Astrocyte (in vitro differentiated cells and primary cell): ENCODE data around the gene WDPCP. TPM values are rescaled to one million over a fixed set of nuclear protein-coding genes. Genes with fewer than 3 reads are reported as not detected.

Experiments used
- DNase-seq: peaks from one replicate; pipeline ENCODE4 v3.0.0-alpha.2; 2010; ENCODE audit warnings: low read depth
- FAIRE-seq: peaks from 2 replicates; lab custom pipeline; 2011; peaks lifted over from hg19 to GRCh38; lab: Jason Lieb, UNC
- H2AFZ ChIP-seq: 2 replicates; pipeline ENCODE4 v1.6.0; 2012; ENCODE audit warnings: low read depth, low read length, inconsistent platforms
- H3K27ac ChIP-seq: 2 replicates; pipeline ENCODE4 v1.5.1; 2011; ENCODE audit warnings: low read depth, low read length, inconsistent platforms
- H3K27me3 ChIP-seq: 2 replicates; pipeline ENCODE4 v1.6.0; 2011; ENCODE audit warnings: low read length, inconsistent platforms; ENCODE audit not compliant: insufficient read depth
- H3K36me3 ChIP-seq: 2 replicates; pipeline ENCODE4 v1.5.1; 2011; ENCODE audit warnings: low read length, inconsistent platforms; ENCODE audit not compliant: insufficient read depth
- H3K4me1 ChIP-seq: 2 replicates; pipeline ENCODE4 v1.5.1; 2011; ENCODE audit warnings: low read length, inconsistent platforms; ENCODE audit not compliant: insufficient read depth
- H3K4me2 ChIP-seq: 2 replicates; pipeline ENCODE4 v1.6.0; 2012; ENCODE audit warnings: low read length, inconsistent platforms
- H3K4me3 ChIP-seq: 2 replicates; pipeline ENCODE4 v1.5.1; 2011; ENCODE audit warnings: low read depth, mild to moderate bottlenecking, low read length, inconsistent platforms; ENCODE audit not compliant: insufficient read depth
- H3K79me2 ChIP-seq: 2 replicates; pipeline ENCODE4 v1.6.0; 2012; ENCODE audit warnings: mild to moderate bottlenecking, low read length, inconsistent platforms; ENCODE audit not compliant: insufficient read depth
- H3K9ac ChIP-seq: 2 replicates; pipeline ENCODE4 v1.6.0; 2012; ENCODE audit warnings: mild to moderate bottlenecking, low read length, inconsistent platforms
- H3K9me3 ChIP-seq: 2 replicates; pipeline ENCODE4 v1.5.1; 2012; ENCODE audit warnings: low read depth, mild to moderate bottlenecking, low read length, inconsistent platforms; ENCODE audit not compliant: insufficient read depth
- H4K20me1 ChIP-seq: 2 replicates; pipeline ENCODE4 v1.6.0; 2012; ENCODE audit warnings: low read length, inconsistent platforms; ENCODE audit not compliant: insufficient read depth
- H3K27ac Mint-ChIP-seq: one replicate; pipeline ENCODE4 v1.8.0; 2021; ENCODE audit warnings: mild to moderate bottlenecking, mixed read lengths; ENCODE audit not compliant: unreplicated experiment
- H3K27me3 Mint-ChIP-seq: one replicate; pipeline ENCODE4 v1.8.0; 2021; ENCODE audit warnings: low read depth, mixed read lengths; ENCODE audit not compliant: unreplicated experiment
- H3K36me3 Mint-ChIP-seq: one replicate; pipeline ENCODE4 v1.8.0; 2021; ENCODE audit warnings: low read depth, mixed read lengths; ENCODE audit not compliant: unreplicated experiment
- H3K4me1 Mint-ChIP-seq: one replicate; pipeline ENCODE4 v1.8.0; 2021; ENCODE audit warnings: low read depth, mixed read lengths; ENCODE audit not compliant: unreplicated experiment
- H3K4me3 Mint-ChIP-seq: one replicate; pipeline ENCODE4 v1.8.0; 2021; ENCODE audit warnings: mild to moderate bottlenecking, moderate library complexity, mixed read lengths; ENCODE audit not compliant: unreplicated experiment
- H3K9me3 Mint-ChIP-seq: one replicate; pipeline ENCODE4 v1.8.0; 2021; ENCODE audit warnings: mild to moderate bottlenecking, mixed read lengths; ENCODE audit not compliant: unreplicated experiment
- EZH2 ChIP-seq: IDR thresholded peaks from 2 replicates; pipeline ENCODE4 v1.6.1; 2012; ENCODE audit warnings: mild to moderate bottlenecking, low read length, inconsistent platforms; ENCODE audit not compliant: insufficient read depth
- total RNA-seq: library from RNA; stranded (reverse); gene quantifications from 2 replicates; pipeline ENCODE4 v1.2.1, GENCODE V29; 2021
- TF ChIP-seq, protein P1 (sequence below): IDR thresholded peaks from 2 replicates; pipeline ENCODE4 v1.5.1; 2011; ENCODE audit warnings: low read depth, mild to moderate bottlenecking, inconsistent platforms, low read length, moderate library complexity; ENCODE audit not compliant: insufficient read depth

Gene WDPCP
- total RNA-seq, 1 donor from 2014 or later: 15.1 TPM

DNA sequence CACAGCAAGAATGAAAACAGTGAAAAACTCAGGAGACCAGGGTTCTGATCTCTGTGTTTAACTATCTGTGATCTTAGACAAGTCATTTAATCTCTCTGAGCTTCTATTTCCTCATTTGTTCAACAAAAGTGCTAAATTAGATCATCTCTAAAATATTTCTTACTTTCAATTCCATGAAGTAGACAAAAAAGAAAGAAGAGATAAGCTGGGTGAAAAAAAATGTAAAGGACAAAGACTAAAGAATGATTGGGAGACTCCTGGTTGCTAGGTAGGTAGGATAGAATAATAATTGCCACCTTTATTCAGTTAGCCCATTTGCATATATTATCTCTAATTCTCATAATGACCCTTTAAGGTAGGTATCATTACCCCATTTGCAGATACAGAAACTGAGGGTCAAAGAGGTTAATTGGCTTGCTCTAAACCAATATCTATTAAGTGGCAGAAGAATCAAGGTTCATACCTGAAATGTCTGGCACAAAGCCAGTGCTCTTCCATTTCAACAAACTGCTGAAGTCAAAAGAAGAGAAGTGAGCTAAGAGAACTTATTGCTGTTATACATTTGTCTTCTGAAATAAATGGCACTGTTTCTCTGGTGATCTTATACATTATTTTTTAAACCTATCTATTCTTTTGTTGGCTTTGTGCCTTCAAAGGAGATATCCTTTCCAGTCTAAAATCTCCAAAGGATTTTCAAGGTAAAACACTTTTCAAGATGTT is 395.9 kb downstream of the WDPCP start:
- Mint-ChIP-seq H3K9me3 (peaks cover 9% of the 10 kb centered on the region), H3K27me3 (no peaks in the 10 kb centered on the region), H3K27ac (no peak overlapping the region), H3K4me1 (peaks cover 2% of the 10 kb centered on the region), H3K4me3 (no peak overlapping the region), H3K36me3 (no peaks in the 10 kb centered on the region)
- Histone ChIP-seq H3K4me1 (no peaks in the 10 kb centered on the region), H2AFZ (no peak overlapping the region), H3K4me3 (no peak overlapping the region), H4K20me1 (no peaks in the 10 kb centered on the region), H3K9me3 (no peaks in the 10 kb centered on the region), H3K27ac (no peak overlapping the region), H3K79me2 (no peaks in the 10 kb centered on the region), H3K27me3 (no peaks in the 10 kb centered on the region), H3K9ac (no peak overlapping the region), H3K4me2 (no peak overlapping the region), H3K36me3 (no peaks in the 10 kb centered on the region)
- DNase-seq (no peak), FAIRE-seq (no peak)
- no peak for TF ChIP-seq EZH2
- TF ChIP-seq, protein P1, sequence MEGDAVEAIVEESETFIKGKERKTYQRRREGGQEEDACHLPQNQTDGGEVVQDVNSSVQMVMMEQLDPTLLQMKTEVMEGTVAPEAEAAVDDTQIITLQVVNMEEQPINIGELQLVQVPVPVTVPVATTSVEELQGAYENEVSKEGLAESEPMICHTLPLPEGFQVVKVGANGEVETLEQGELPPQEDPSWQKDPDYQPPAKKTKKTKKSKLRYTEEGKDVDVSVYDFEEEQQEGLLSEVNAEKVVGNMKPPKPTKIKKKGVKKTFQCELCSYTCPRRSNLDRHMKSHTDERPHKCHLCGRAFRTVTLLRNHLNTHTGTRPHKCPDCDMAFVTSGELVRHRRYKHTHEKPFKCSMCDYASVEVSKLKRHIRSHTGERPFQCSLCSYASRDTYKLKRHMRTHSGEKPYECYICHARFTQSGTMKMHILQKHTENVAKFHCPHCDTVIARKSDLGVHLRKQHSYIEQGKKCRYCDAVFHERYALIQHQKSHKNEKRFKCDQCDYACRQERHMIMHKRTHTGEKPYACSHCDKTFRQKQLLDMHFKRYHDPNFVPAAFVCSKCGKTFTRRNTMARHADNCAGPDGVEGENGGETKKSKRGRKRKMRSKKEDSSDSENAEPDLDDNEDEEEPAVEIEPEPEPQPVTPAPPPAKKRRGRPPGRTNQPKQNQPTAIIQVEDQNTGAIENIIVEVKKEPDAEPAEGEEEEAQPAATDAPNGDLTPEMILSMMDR: no peak

DNA sequence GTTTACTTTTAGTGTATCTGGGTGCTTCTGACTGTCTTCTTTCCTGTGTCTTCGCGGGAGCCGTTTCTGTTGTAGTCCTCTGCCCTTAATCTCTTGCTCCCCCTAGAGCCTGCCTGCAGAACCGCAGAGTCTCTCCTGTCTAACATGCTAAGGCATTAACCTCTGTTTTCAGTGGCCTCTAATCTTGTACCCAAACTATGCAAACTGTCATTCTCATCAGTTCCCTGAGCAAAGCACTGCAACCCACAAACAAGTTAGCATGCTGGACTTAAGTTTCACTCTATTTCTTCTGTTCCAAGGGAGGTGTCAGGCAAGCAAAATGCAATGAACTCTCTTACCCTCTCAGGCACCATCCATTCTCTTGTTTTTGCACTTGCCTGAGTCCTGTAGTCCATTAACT is 399.3 kb downstream of the WDPCP start:
- peaks cover 2% of the 10 kb centered on the region for H3K4me1 Mint-ChIP-seq
- Histone ChIP-seq H3K36me3 (no peaks in the 10 kb centered on the region), H3K9ac (peak overlapping the region; percentile 25), H3K27ac (no peak overlapping the region), H3K9me3 (no peaks in the 10 kb centered on the region), H3K4me2 (peak overlapping the region; percentile 69), H3K4me3 (no peak overlapping the region), H2AFZ (no peak overlapping the region), H3K79me2 (no peaks in the 10 kb centered on the region), H3K27me3 (no peaks in the 10 kb centered on the region), H3K4me1 (no peaks in the 10 kb centered on the region), H4K20me1 (no peaks in the 10 kb centered on the region)
- no peak for TF ChIP-seq EZH2
- TF ChIP-seq, protein P1: peak; percentile 73
- DNase-seq: peak; percentile 10
- no peaks in the 10 kb centered on the region for H3K36me3 Mint-ChIP-seq
- no peak overlapping the region for H3K4me3 Mint-ChIP-seq
- peaks cover 9% of the 10 kb centered on the region for H3K9me3 Mint-ChIP-seq
- H3K27ac Mint-ChIP-seq: no peak overlapping the region
- H3K27me3 Mint-ChIP-seq: no peaks in the 10 kb centered on the region
- no peak for FAIRE-seq

DNA sequence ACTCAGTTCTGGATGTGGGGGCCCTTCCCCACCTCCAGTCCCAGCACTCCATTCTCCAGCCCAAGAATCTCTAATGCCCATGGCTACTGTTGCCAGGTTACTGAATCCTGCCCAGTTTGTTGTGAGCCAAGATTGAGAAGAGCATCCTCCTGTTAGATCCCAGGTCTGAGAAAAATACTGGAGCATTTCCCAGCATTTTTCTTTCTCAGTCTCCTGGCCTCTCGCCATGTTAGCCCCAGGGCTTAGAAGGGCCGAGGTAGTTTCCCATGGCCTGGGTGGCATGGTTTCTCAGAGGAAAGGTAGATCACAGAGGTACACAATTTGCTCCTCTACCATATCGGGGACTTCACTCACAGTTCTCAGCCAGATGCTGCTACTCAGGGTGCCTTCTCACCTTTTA is 401.9 kb downstream of the WDPCP start:
- FAIRE-seq (no peak), DNase-seq (no peak)
- Histone ChIP-seq H3K4me2 (no peak overlapping the region), H3K27ac (no peak overlapping the region), H3K9ac (no peak overlapping the region), H4K20me1 (no peaks in the 10 kb centered on the region), H3K79me2 (no peaks in the 10 kb centered on the region), H2AFZ (no peak overlapping the region), H3K27me3 (no peaks in the 10 kb centered on the region), H3K4me3 (no peak overlapping the region), H3K36me3 (no peaks in the 10 kb centered on the region), H3K4me1 (no peaks in the 10 kb centered on the region), H3K9me3 (no peaks in the 10 kb centered on the region)
- Mint-ChIP-seq H3K9me3 (peaks cover 9% of the 10 kb centered on the region), H3K27me3 (no peaks in the 10 kb centered on the region), H3K36me3 (no peaks in the 10 kb centered on the region), H3K27ac (no peak overlapping the region), H3K4me3 (no peak overlapping the region), H3K4me1 (no peaks in the 10 kb centered on the region)
- no peak for TF ChIP-seq EZH2
- TF ChIP-seq, protein P1: no peak
